ENCODE data around the gene SLC6A13.

The SLC6A13 gene

GRCh38 chr12:234891-235415 is 27.7 kb downstream of the SLC6A13 start:
- DNase-seq (ENCODE audit: low spot score) = no peak
- no peak for FAIRE-seq

GRCh38 chr12:234019-234418 is 28.6 kb downstream of the SLC6A13 start:
- FAIRE-seq (no peak), DNase-seq (ENCODE audit: low spot score) (no peak)

GRCh38 chr12:233615-233968 is 29.0 kb downstream of the SLC6A13 start:
- FAIRE-seq (no peak), DNase-seq (ENCODE audit: low spot score) (no peak)

GRCh38 chr12:232731-233614 is 29.7 kb downstream of the SLC6A13 start:
- FAIRE-seq (no peak), DNase-seq (ENCODE audit: low spot score) (no peak)

GRCh38 chr12:230925-231671 is 31.5 kb downstream of the SLC6A13 start:
- DNase-seq (ENCODE audit: low spot score) (no peak), FAIRE-seq (no peak)

- FAIRE-seq (no peak), DNase-seq (ENCODE audit: low spot score) (peak; percentile 8)
Measured at GRCh38 chr12:229441-230191, 33.0 kb downstream of the SLC6A13 start.

GRCh38 chr12:228846-229200 is 33.8 kb downstream of the SLC6A13 start:
- FAIRE-seq = no peak

GRCh38 chr12:227923-228845 is 34.5 kb downstream of the SLC6A13 start:
- DNase-seq (ENCODE audit: low spot score) (no peak), FAIRE-seq (no peak)

More at GRCh38 chr12:228846-229200, 33.8 kb downstream of the SLC6A13 start:
- no peak for DNase-seq (ENCODE audit: low spot score)

GRCh38 chr12:227286-227915 is 35.2 kb downstream of the SLC6A13 start:
- DNase-seq (ENCODE audit: low spot score) (no peak), FAIRE-seq (no peak)

GRCh38 chr12:226401-226800 is 36.2 kb downstream of the SLC6A13 start:
- FAIRE-seq (no peak), DNase-seq (ENCODE audit: low spot score) (no peak)

GRCh38 chr12:225012-225411 is 37.6 kb downstream of the SLC6A13 start:
- FAIRE-seq = no peak
- DNase-seq (ENCODE audit: low spot score) = no peak

- DNase-seq (ENCODE audit: low spot score) (no peak), FAIRE-seq (no peak)
Measured at GRCh38 chr12:224330-224729, 38.3 kb downstream of the SLC6A13 start.

- DNase-seq (ENCODE audit: low spot score) = no peak
Measured at GRCh38 chr12:223841-224240, 38.8 kb downstream of the SLC6A13 start.

GRCh38 chr12:221736-222135 is 40.9 kb downstream of the SLC6A13 start:
- FAIRE-seq = no peak

More at GRCh38 chr12:223841-224240, 38.8 kb downstream of the SLC6A13 start:
- no peak for FAIRE-seq

GRCh38 chr12:220946-221550 is 41.6 kb downstream of the SLC6A13 start:
- no peak for DNase-seq (ENCODE audit: low spot score)
- FAIRE-seq = no peak

More at GRCh38 chr12:221736-222135, 40.9 kb downstream of the SLC6A13 start:
- DNase-seq (ENCODE audit: low spot score) = no peak

GRCh38 chr12:220491-220890 is 42.1 kb downstream of the SLC6A13 start:
- DNase-seq (ENCODE audit: low spot score) (no peak), FAIRE-seq (no peak)

GRCh38 chr12:219891-220352 is 42.7 kb downstream of the SLC6A13 start:
- FAIRE-seq = no peak
- peak; percentile 58 for DNase-seq (ENCODE audit: low spot score)

GRCh38 chr12:218728-219590 is 43.7 kb downstream of the SLC6A13 start:
- no peak for FAIRE-seq
- no peak for DNase-seq (ENCODE audit: low spot score)

GRCh38 chr12:218221-218620 is 44.4 kb downstream of the SLC6A13 start:
- FAIRE-seq (no peak), DNase-seq (ENCODE audit: low spot score) (no peak)
